ENCODE measurements around the gene RASA2. TPM values are rescaled to one million over a fixed set of nuclear protein-coding genes. Genes with fewer than 3 reads are reported as not detected.

RASA2 gene
- total RNA-seq, 1 experiment from 2014 or later = 14.5 TPM

- TF ChIP-seq POLR2AphosphoS5 (IDR thresholded peaks at IDR 0.05; ENCODE audit: low read depth, low read length) (no peak), SIN3A (IDR thresholded peaks at IDR 0.05; ENCODE audit: borderline replicate concordance, insufficient read depth, low read depth, low read length) (no peak), TCF7L2 (IDR thresholded peaks at IDR 0.05; ENCODE audit: low read depth, low read length) (no peak), CTCF (IDR thresholded peaks at IDR 0.05) (no peak)
- TF ChIP-seq, protein P1, sequence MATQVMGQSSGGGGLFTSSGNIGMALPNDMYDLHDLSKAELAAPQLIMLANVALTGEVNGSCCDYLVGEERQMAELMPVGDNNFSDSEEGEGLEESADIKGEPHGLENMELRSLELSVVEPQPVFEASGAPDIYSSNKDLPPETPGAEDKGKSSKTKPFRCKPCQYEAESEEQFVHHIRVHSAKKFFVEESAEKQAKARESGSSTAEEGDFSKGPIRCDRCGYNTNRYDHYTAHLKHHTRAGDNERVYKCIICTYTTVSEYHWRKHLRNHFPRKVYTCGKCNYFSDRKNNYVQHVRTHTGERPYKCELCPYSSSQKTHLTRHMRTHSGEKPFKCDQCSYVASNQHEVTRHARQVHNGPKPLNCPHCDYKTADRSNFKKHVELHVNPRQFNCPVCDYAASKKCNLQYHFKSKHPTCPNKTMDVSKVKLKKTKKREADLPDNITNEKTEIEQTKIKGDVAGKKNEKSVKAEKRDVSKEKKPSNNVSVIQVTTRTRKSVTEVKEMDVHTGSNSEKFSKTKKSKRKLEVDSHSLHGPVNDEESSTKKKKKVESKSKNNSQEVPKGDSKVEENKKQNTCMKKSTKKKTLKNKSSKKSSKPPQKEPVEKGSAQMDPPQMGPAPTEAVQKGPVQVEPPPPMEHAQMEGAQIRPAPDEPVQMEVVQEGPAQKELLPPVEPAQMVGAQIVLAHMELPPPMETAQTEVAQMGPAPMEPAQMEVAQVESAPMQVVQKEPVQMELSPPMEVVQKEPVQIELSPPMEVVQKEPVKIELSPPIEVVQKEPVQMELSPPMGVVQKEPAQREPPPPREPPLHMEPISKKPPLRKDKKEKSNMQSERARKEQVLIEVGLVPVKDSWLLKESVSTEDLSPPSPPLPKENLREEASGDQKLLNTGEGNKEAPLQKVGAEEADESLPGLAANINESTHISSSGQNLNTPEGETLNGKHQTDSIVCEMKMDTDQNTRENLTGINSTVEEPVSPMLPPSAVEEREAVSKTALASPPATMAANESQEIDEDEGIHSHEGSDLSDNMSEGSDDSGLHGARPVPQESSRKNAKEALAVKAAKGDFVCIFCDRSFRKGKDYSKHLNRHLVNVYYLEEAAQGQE (IDR thresholded peaks at IDR 0.05; ENCODE audit: insufficient read depth in 1 of 2, low read depth in 2 of 2, low read length in 1 of 2) = no peak
- in situ Hi-C loops (cut with HindIII; ENCODE audit: low pct_unique_long_range_greater_than_20kb, low sequenced_read_pairs) = no loop called here
These were observed 165.5 kb downstream of the RASA2 start for GRCh38 chr3:141652349-141652748.

GRCh38 chr3:141653847-141654246 lies 167.0 kb downstream of the RASA2 start:
- H3K27me3 ChIP-seq (ENCODE audit: control insufficient read depth, insufficient read depth, low read length) = peaks cover 15% of the 10 kb centered on the region
- ChIA-PET CTCF (no interaction called here), POLR2A (no interaction called here)
- no TSS peak for BruUV-seq (replicated peaks)
- no peaks in the 10 kb centered on the region for H3K36me3 ChIP-seq (ENCODE audit: control insufficient read depth, insufficient read depth, low read length)
- intact Hi-C loops (cut with micrococcal nuclease; ENCODE audit: unreplicated experiment) (no loop called here), in situ Hi-C loops (cut with HindIII; ENCODE audit: low pct_unique_long_range_greater_than_20kb, low sequenced_read_pairs) (no loop called here)
- ATAC-seq = no peak
- no peak overlapping the region for H3K4me3 ChIP-seq (ENCODE audit: low read depth in 2 of 2, low read length in 2 of 2)
- TF ChIP-seq TCF7L2 (IDR thresholded peaks at IDR 0.05; ENCODE audit: low read depth, low read length) (no peak), SIN3A (IDR thresholded peaks at IDR 0.05; ENCODE audit: borderline replicate concordance, insufficient read depth, low read depth, low read length) (no peak)
- TF ChIP-seq, protein P1 (IDR thresholded peaks at IDR 0.05; ENCODE audit: insufficient read depth in 1 of 2, low read depth in 2 of 2, low read length in 1 of 2) = no peak
- H3K4me1 ChIP-seq (ENCODE audit: control insufficient read depth, insufficient read depth, low read length) = no peaks in the 10 kb centered on the region
- no peak overlapping the region for H3K27ac ChIP-seq (ENCODE audit: low read length)
- no peak for DNase-seq (ENCODE audit: low read depth, low spot score)
- peaks cover 9% of the 10 kb centered on the region; the same call in 1 of the 2 replicates for H3K9me3 ChIP-seq (ENCODE audit: control insufficient read depth, insufficient read depth, low read depth, low read length)

More at GRCh38 chr3:141652349-141652748, 165.5 kb downstream of the RASA2 start:
- no TSS peak for BruUV-seq (replicated peaks)
- peaks cover 3% of the 10 kb centered on the region; the same call in 1 of the 2 replicates for H3K27me3 ChIP-seq (ENCODE audit: control insufficient read depth, insufficient read depth, low read length)
- no peaks in the 10 kb centered on the region for H3K36me3 ChIP-seq (ENCODE audit: control insufficient read depth, insufficient read depth, low read length)
- CTCF ChIA-PET = no interaction called here
- ATAC-seq = no peak
- no peak for DNase-seq (ENCODE audit: low read depth, low spot score)
- H3K4me3 ChIP-seq (ENCODE audit: low read depth in 2 of 2, low read length in 2 of 2) = no peak overlapping the region
- POLR2A ChIA-PET = no interaction called here
- no peaks in the 10 kb centered on the region for H3K4me1 ChIP-seq (ENCODE audit: control insufficient read depth, insufficient read depth, low read length)
- H3K9me3 ChIP-seq (ENCODE audit: control insufficient read depth, insufficient read depth, low read depth, low read length) = peaks cover 6% of the 10 kb centered on the region; the same call in 1 of the 2 replicates
- intact Hi-C loops (cut with micrococcal nuclease; ENCODE audit: unreplicated experiment) = no loop called here
- H3K27ac ChIP-seq (ENCODE audit: low read length) = no peak overlapping the region
